GM18861 (cell line): ENCODE data around the gene IPO11.
"Not testable (repeated sequence)": the region's sequence is repeated elsewhere in the genome, so short reads cannot be mapped to it uniquely, and the experiment has no call there.

ENCODE experiments used
- ATAC-seq: cut with Tn5 transposase; IDR thresholded peaks from one replicate; pipeline ENCODE4 v1.9.1; 2021; ENCODE audit not compliant: unreplicated experiment

IPO11 gene

DNA sequence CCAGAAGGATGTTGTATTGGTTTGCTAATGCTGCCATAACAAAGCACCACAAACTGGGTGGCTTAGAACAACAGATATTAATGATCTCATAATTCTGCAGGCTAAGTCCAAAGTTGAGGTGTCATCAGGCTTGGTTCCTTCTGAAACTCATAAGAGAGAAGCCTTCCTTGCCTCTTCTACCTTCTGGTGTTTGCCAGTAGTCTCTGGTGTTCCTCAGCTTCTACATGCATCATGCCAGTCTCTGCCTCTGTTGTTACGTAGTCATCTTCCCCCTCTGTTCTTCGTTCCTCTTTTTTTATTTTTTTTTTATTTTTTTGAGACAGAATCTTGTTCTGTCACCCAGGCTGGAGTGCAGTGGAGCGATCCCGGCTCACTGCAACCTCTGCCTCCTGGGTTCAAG is 227.9 kb downstream of the IPO11 start:
- no peak for ATAC-seq

DNA sequence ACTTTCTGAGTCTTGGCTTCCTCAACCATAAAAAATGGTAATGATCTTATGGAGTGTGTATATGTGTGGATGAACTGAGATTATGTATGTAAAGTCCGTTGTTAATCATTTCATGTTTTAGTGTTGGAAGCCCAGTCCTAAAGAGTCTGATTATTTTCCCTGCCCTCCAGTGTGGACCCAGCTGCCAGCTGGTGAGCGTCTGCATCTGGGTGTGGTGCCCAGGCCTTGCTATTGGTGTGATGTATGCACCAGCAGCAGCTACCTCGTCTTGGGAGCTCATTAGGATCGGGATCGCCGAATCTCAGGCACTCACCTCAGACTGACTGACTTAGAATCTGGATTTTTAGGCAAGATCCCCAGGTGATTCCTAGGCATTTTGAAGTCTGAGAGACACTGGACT is 229.9 kb downstream of the IPO11 start:
- no peak for ATAC-seq

DNA sequence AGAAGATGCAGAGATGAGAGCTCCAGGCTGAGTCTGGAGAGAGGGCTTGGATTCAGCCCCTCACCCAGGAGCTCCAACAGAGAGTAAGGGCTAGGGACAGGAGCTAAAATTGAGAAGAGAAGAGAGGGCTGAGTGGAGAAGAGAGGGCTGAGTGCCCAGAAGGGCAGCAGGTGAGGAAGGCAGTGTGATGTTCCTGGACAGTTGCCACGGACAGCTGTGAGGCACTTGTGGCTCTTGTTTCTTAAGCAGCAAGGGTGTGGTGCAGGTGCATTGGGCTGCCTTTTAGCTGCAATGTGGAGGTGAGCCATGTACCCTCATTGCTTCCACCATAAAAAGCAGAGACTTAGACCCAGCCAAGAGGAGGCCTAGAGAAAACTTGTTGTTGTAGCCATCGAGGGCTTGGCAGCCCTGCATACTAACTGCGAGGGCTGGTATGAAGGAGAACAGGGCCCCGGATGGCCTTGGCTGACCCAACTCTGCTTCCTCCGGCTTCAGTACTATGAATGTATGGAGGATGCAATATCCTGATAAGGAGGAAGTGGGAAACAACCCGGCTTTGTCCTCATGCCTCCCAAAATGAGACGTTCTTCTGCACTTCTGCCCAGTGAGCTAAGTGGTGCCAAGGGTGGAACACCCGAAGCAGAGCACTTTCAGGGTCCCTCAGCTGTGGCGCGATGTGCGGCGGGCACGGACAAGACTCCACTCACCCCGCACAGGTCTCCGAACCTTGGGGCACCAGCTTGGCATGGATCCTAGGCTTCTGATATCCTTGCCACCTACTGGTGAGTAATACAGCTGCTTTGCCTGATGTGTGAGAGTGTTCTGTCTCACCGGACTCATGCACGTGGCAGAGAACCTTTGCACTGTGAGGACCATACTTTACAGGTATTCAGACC is 231.2 kb downstream of the IPO11 start:
- no peak for ATAC-seq

DNA sequence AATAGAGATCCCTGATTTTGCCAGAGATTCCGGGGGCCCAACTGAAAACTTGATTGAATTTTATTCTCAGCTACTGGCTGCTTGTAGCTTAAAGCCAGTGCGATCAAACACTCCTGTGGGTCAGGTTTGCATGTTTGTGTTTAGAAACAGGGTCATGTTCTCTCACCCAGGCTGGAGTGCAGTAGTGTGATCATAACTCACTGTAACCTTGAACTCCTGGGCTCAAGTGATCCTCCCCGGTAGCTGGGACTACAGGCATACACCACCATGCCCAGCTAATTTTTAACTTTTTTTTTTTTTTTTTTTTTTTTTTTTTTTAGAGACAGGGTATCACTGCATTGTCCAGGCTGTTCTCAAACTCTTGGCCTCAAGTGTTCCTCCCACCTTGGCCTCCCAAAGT is 232.7 kb downstream of the IPO11 start:
- ATAC-seq = no peak

DNA sequence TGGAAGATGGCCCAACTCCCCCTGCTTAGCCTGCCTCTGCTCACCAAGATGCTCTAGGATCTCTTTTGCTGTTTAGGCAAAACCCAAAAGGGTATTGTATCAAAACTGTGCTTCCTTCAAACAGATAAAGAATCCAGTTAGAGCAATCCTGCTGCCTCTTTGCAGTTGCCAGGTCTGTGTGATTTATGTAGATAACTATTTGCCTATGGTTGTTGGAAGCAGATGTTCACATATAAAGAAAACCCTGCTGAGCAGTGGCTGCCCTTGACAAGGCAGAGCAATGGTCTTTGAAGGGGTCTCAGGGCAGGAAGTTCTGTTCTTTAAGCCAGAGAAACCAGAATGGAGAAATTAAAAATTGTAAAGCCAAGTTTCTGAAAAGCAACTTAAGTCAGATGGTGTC is 234.7 kb downstream of the IPO11 start:
- no peak for ATAC-seq

DNA sequence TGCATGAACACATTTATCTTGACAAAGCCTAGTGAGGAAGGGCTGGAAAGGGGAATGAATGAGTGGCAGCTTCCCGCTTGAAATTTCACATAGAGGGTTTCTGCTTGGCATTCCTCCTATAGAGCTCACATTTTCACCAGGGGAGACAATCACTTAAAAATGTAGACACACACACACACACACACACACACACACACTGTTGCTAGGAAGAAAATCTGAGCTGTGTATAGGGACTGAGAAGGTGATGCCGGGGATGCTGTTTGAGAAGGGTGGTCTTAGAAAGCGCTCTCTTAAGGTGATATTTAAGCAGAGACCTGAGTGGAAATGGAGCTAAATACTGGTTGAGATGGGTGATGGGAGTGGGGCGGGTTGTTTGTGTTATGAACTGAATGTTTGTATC is 236.5 kb downstream of the IPO11 start:
- ATAC-seq = no peak

DNA sequence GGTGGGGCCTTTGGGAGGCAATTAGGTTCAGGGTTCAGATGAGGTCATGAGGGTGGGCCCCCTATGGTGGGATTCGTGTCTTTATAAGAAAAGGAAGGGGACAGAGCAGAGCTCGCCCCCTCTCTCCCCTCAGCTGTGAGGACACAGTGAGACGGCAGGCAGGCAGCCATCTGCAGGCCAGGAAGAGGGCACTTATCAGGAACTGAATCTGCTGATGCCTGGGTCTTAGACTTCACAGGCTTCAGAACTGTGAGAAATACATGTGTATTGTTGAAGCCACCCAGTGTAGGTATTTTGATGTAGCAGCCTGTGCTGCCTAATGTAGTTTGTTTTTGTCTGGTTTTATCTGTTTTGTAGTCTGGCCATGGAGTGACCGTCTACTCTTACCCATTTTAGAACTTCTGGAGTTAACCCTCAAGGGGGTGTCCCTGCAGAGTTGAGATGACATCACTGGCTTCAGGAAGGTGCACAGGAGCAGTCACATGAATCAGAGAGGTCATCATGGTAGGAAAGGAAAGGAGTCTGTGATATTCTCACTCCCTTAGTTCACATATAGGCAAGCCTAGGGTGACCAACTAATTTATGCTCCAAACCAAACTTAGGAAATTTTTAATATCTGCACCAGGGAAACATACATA is 237.0 kb downstream of the IPO11 start:
- no peak for ATAC-seq

DNA sequence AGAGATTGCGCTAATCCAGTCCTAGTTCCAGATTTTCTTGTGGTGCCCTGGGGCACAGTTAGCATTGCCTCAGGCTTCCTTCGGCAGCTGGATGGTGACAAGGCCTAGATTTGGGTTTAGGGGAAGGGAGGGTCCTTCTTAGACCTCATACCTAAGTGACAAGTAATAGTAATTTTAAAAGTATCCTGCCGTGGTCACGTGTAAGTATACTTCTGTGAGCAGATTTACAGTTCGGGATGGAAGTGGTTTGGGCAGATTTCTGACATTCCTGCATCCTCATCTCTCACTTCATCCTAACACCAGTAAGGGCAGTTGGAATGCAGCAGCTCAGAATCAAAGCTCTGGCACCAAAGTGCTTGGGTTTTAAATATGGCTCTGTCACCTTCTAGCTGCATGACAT is 237.6 kb downstream of the IPO11 start:
- ATAC-seq = no peak

DNA sequence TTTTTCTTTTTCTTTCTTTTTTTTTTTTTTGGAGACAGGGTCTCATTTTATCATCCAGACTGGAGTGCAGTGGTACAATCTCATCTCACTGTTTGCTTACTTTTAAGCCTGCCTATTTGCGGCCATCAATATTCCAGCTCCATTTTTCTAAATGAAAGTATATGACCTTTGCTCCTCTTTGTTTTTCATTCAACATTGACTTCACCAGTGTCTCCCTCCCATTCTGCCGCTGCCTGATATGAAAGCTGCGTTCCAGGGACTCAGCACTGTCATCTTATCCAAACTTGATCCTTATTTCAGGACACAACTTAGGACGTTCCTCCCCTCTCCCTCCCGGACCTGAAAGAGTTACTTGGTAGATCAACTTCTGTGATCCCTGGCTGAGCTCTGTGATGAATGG is 239.7 kb downstream of the IPO11 start:
- no peak for ATAC-seq

DNA sequence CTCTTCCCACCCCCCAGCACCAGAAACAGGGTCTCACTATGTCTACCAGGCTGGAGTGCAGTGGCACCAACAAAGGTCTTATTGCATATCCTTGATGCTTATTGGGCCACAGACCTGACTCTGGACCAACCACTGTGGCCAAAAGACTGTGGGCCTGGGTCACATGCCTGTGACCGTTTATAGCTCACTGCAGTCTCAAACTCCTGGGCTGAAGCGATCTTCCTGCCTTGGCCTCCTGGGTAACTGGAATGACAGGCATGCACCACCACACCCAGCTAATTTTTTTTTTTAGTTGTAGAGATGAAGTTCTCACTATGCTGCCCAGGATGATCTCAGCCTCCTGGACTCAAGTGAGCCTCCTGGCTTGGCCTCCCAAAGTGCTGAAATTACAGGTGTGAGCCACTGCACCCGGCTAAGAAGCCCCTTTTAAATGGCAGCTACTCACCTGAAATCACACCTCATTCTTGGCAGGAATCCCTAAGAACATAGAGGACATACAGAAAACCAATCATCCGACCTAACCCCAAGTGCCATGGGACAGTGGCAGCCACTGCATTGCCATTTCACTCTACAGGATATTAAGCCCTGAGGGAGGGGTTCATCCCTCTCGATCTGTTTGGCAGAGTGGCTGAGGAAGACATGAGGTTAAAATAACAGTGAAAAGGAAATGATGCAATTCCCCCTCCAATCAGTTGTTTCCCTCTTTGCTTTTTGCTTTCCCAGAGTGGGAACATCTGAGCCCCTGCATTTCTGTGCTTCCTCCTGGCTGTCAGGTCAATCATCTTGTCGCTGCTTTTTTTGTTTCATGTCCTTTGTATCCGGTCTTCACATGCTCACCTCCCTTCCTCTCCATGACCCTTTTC is 240.7 kb downstream of the IPO11 start:
- no peak for ATAC-seq

DNA sequence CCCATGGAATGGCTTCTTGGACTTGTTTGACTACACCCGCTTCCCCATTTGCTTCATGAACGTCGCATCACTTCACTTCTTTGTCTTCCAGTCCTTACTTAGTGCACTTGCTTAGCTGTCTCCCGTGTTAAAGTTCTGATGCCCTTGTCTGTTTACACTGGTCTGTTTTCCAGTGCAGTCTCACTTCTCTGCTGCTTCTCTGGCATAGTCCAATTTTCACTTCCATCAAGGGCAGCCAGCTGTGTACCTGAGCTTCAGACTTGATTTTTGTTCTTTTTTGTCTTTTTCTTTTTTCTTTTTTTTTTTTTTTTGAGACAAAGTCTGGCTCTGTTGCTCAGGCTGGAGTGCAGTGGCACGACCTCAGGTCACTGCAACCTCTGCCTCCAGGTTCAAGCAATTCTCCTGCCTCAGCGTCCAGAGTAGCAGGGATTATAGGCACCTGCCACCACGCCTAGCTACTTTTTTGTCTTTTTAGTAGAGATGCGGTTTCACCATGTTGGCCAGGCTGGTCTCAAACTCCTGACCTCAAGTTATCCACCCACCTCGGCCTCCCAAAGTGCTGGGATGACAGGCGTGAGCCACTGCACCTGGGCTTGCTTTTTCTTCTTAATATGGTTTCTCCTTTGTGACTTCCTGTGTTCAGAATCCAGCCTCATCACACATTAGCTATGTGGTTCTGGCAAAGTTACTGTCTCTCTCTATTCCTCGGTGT is 241.5 kb downstream of the IPO11 start:
- no peak for ATAC-seq

DNA sequence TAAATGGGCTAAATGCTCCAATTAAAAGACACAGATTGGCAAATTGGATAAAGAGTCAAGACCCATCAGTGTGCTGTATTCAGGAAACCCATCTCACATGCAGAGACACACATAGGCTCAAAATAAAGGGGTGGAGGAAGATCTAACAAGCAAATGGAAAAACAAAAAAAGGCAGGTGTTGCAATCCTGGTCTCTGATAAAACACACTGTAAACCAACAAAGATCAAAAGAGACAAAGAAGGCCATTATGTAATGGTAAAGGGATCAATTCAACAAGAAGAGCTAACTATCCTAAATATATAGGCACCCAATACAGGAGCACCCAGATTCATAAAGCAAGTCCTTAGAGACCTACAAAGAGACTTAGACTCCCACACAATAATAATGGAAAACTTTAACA is 245.2 kb downstream of the IPO11 start:
- ATAC-seq = not testable (repeated sequence)

DNA sequence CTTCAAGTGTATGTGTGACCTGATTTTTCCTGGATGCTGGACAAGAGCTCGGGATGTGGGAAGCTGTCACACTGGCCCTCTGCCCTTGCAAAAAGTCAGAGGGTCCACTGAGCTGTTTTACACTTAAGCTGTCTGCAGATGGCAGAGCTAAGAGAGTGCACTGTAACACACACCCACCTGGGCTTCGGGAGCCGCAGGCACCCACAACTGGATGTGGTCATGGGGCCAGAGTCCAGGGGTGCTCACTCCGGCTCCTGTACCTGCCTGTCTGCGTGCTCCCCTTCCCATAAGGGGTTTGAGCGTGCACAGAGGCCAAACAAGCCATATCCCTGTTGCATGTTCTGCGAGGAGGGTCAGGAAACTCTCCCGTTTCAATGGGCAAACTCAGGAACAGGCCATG is 248.6 kb downstream of the IPO11 start:
- ATAC-seq = no peak

DNA sequence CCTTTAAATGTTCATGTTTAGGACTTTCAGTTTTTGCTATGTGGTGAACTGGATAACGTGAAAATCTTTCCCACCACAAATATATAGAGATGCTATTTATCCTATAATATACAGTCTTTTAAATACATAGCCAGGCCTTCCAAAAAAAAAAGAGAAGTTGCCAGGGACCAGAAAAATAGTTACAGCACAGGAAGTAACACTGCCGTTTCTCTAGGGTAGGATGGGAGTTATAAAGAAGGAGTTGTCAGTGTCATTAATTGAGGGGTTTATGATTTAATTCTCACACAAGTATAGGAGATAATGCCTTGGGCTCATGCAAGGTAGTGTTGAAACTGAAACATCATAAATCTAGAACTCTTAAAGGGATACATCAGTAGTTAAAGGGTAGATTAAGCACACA is 250.0 kb downstream of the IPO11 start:
- no peak for ATAC-seq

DNA sequence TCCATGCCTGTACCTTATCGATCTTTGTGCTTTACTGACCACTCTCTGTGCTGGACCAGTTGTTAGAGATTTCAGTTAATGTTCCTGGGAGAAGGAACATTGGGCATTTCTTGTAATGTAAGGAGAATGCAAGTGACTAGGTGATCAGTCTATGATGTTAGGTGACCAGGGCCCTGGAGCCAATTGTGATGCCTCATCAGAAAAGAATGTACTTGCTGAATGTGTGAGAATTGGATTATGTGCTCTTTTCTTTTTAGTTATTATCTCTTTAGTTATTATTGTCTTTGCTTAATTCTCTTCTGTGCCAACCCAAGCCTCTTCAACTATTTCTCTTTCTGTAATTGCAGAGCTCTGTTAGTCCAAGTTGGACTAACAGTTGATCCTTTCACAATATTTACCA is 258.9 kb downstream of the IPO11 start:
- no peak for ATAC-seq

DNA sequence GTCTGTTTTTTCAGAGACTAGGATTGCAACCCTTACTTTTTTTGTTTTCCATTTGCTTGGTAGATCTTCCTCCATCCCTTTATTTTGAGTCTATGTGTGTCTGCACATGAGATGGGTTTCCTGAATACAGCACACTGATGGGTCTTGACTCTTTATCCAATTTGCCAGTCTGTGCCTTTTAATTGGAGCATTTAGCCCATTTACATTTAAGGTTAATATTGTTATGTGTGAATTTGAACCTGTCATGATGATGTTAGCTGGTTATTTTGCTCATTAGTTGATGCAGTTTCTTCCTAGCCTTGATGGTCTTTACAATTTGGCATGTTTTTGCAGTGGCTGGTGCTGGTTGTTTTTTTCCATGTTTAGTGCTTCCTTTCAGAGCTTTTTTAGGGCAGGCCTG is 264.0 kb downstream of the IPO11 start:
- not testable (repeated sequence) for ATAC-seq
